Inferior parietal cortex (tissue), 1 donor: ENCODE results near the gene SLC24A3.

Experiments used
- DNase-seq: peaks from one replicate; pipeline ENCODE4 v3.0.0-alpha.2; 2016; ENCODE audit errors: extremely low spot score

Gene SLC24A3

GRCh38 chr20:19341348-19342053 lies 129.1 kb downstream of the SLC24A3 start:
- DNase-seq = no peak

- DNase-seq = no peak
Measured at GRCh38 chr20:19344341-19344740, 131.9 kb downstream of the SLC24A3 start.

DNA sequence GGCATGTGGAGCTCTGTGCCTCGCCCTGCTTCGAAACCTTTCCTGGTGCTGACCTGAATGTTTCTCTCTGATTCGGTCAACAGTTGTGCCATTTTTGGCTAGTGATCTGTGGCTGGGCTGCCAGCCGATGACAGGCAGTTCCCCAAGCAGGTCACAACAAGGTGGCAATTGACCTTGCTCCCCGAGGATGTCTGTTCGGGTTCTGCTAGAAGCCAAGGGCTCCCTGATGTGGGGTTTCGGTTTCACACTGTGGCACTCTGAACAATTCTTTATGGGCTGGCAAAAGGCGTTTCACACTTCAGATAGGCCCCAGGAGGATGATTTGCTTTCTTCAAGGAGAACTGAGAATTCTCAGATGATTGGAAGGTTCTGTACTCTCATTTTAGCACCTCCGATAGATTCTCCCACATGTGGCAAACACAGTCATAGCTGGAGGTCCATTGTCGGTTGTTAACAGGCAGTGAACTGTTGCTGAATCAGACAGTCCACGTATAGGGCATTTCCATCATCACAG lies 135.6 kb downstream of the SLC24A3 start:
- DNase-seq = no peak

DNA sequence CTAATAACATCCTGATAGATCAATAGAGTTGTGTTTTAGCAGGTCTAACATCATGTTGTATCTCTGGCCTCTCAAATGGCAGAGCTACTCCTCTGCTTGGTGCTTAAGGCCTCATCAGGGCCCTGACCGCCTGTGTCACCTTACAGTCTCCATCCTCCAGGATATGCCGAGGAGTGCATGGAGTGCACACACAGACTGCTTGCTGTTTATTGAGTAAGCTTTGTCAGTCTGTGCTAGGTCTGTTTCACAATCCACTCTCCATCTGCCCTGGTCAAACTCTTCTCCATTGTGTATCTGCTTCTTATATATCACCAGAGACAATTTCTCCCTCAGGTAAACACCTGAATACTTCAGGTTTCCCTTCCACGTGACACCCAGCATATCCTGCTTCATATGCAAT lies 136.1 kb downstream of the SLC24A3 start:
- DNase-seq = no peak

DNA sequence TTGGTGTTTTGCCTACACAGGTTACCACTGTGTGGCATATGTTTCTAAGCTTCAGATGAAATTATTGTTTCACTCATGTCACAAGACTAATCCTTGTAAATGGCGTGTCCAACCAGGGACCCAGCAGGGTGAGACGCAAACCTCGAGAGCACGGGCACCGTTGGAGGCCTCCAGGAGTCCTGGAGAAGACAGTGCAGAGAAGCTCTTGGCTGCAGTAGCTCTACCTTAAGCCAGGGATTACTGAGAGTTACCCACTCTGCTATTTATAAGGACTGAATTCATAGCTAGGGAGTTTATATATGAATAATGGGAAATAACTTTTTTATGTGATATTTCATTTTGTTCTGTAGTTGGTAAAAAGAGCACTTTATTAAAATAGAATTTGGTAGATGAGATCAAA lies 137.4 kb downstream of the SLC24A3 start:
- DNase-seq = no peak

GRCh38 chr20:19351542-19351941 lies 139.1 kb downstream of the SLC24A3 start:
- no peak for DNase-seq

GRCh38 chr20:19354950-19355349 lies 142.5 kb downstream of the SLC24A3 start:
- DNase-seq = no peak

DNA sequence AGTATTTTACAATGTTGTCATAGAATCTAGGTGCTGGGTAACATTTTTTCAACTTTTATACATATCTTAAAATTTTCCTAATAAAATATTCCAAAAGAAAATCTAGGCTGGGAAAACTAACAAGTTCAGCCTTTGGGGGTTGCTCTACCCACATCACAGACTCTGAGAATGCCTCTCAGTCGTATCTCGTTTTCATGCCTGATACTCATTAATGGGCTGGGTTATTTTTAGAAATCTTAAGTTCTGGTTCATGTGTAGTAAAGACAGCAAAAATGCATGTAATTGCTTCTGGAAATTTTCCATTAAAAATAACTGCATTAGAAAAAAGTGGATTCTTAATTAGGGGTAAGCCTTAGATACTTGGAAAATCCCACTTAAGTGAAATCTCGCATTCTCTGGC lies 149.3 kb downstream of the SLC24A3 start:
- DNase-seq = no peak

DNA sequence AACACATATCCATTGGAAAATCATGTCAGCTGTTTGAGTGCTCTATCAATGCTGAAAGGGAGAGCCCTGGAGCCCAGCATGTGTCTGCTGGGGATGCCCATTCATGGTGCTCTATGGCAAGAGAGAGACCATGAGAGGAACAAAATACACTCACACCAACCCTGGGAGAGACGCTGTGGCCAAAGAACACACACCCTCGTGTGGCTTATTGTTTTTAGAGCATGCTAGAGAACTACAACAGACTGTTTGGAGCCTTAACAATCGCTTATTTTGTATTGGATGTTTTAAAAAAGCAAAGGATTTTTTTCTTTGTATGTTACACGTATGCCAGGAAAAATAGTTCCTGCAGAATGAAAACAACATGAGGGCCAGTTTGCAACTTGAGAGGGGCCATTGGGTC lies 151.0 kb downstream of the SLC24A3 start:
- DNase-seq = no peak

GRCh38 chr20:19367591-19367990 lies 155.1 kb downstream of the SLC24A3 start:
- DNase-seq = no peak

DNA sequence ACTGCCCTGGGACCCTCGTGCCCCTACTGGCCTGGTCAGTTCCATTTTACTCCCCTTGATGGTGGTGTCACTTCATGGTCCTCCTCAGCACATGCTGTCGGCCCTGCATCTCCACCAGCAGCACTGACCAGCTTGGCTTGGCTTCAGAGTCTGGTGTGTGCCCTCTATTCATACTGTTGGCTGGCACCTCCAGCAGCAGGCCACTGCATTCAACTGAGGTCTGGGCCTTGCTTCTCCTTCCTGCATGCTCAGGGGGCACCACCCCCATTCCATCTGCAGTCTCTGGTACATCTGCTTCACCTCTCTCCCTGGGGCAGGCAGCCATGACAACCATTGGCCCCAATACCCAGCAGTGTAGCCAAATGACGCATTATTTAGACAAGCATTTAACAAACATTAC lies 155.9 kb downstream of the SLC24A3 start:
- no peak for DNase-seq

DNA sequence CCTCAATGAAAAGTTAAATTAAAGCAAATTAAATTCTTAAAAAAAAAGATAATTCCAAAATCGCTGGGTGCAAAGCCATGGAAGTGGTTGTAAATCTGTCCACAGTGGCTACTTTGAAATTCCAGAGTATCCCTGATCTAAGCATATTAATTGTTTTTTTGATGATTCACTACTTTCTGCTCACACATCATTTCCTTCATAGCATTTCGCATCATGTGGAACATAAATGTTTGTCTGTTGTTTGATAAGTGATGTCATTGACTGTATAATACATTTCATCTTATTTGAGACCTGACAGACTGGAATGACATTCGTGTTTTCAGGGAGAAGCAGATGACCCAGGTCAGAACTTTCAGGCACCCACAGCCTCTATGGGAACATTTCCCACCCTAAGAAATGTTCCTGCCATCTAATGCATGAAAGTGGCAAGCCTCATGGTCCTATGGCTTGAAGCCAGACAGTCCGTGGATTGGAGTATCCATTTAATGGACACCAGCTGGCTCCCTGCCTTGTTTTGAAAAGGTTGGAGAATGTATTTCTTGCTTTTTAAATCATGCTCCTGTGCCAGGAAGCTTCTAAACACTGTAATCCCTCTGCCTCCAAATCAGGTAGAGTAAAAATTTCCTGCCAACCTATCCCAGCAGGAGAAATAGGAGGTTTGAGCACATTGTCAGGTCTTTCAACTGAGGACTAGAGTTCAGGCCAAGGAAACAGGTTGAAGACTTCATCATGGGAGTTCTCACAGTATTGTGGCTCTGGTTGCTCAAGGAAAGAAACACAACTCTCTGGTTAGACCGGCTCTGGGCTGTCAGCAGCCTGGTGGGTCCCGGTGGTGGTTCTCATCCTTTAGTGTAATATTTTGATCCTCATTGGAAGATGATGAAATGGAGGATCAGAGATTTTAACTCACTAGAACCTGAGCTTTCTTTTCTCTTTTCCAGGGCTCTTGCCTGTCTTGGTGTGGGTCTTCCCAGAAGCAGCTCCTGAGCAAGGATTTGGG lies 157.9 kb downstream of the SLC24A3 start:
- DNase-seq = no peak

- no peak for DNase-seq
Measured at GRCh38 chr20:19371112-19371511, 158.7 kb downstream of the SLC24A3 start.

DNA sequence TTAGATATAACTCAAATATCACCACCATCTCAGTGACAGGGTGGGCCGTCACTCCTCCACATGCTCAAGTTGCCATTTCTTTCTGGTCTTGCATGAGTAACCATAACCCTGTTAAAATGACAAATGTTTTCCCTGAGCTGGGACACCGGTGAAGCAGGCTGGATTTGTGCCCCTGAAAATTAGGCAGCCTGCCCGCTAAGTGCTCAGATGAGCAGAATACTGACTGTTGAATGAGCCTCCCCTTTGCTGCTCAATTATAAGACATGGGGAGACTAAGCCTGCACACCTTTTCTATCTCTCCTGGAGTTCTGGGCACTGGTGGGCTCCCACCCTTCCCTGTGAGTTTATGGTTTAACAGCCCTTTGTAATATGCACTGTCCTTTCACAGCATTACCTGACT lies 161.8 kb downstream of the SLC24A3 start:
- DNase-seq = no peak

DNA sequence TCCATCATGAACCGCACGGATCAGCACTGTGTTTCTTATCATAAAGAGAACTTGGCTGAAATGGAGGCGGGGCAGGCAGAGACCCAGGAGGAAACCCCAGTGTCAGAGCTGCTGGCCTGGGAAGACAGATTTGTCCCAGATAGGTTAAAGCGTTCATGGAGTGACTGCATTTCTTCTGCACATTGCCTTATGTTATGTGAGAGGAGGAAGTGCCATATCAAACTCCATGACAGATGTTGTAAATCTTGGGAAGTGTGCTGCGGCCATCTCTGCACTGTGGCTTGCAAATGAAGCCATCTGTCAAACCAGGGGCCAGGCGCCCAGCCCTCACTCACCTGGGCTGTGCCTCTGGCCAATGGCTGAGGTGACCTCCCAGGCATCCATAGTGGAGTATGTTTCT lies 163.0 kb downstream of the SLC24A3 start:
- DNase-seq = no peak

GRCh38 chr20:19375801-19376200 lies 163.4 kb downstream of the SLC24A3 start:
- no peak for DNase-seq

GRCh38 chr20:19376451-19377229 lies 164.2 kb downstream of the SLC24A3 start:
- DNase-seq = peak; percentile 11

- no peak for DNase-seq
Measured at GRCh38 chr20:19378058-19378457, 165.6 kb downstream of the SLC24A3 start.

DNA sequence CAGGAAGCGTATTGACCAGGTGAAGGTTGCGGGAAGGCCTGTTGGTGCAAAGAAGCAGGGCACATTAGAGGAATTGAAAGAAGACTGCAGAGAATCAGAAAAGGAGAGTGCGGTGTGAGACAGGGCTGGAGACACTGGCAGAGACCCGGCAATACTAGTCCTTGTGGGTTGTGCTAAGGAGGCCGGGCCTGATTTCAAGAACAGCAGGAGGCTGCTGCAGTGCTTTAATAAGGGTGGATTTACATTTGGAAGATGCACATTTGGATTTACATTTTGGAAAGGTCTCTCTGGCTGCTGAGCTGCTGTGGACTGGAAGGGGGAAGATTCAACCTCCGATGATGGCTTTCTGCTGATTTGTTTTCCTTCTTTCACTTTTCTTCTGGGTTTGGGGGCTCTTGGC lies 167.8 kb downstream of the SLC24A3 start:
- no peak for DNase-seq

- no peak for DNase-seq
Measured at GRCh38 chr20:19381947-19382346, 169.5 kb downstream of the SLC24A3 start.

DNA sequence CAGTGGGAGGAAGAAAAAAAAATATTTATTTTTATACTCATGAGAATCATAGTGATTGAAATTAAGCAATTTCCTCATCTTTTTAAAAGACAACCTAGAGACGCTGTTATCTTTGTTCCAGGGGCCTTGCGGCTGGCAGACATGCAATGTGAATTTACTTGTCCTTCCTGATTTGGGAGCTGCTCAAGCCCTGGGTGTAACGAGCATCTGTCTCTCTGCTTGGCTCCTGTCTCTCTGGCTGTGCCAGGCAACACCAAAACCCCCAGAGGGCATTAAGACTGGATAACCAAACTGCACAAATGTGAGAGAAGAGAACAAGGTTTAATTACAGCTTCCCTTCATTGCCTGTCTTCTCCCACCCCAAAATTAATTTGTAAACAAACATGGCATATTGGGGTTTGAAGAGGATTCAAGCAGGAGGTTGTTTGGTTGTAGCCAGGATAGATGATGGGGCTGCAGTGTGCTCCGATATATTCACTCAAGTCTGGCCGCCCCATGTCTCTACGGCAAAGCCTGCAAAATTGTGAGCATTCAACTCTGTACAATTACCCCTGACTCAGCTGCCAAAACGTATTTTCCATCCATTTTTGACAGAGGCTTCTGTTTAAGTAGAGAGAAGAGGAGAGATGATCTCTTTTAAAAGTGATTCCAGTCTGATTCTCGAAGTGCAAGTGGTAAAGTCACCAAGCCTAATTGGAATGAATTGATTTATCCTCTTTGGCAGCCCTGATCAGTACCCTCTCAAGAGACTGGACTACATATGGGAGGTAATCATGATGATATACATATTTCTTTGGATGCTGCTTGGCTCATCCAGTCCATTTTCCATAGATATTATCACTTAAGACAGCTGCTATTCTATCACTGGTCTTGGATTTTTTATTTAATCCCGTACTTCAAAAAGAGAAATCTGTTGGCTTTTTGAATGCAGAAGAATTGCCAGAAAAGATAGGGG lies 170.2 kb downstream of the SLC24A3 start:
- DNase-seq = no peak
